Hindlimb muscle (tissue), 1 donor: ENCODE results near the gene PCLAF. TPM values are rescaled to one million over a fixed set of nuclear protein-coding genes. Genes with fewer than 3 reads are reported as not detected.

Experiments
- DNase-seq: peaks from one replicate; pipeline ENCODE4 v3.0.0-alpha.2; 2013
- polyA plus RNA-seq: library from polyadenylated mRNA; unstranded; fragments of 120-200 nt; gene quantifications from one replicate; pipeline ENCODE4 v1.2.1, GENCODE V29; 2013; ENCODE audit not compliant: insufficient read length

Gene PCLAF
- polyA plus RNA-seq, 1 donor, result 25.9 TPM

GRCh38 chr15:64314456-64314855 lies 66.8 kb downstream of the PCLAF start:
- DNase-seq, result no peak

Other genes with a start within 250 kb of the PCLAF start
- 0.97 TPM for gene SNX22, start 229.7 kb downstream of the PCLAF start, polyA plus RNA-seq
- 244 TPM for gene PPIB, start 218.4 kb downstream of the PCLAF start, polyA plus RNA-seq
- gene CSNK1G1, start 25.3 kb downstream of the PCLAF start, polyA plus RNA-seq, result 10.9 TPM
- 28.6 TPM for gene TRIP4, start 6.4 kb upstream of the PCLAF start, polyA plus RNA-seq
- gene ZNF609, start 79.1 kb upstream of the PCLAF start, polyA plus RNA-seq, result 16.5 TPM